GM18519 (cell line): Measurements from ENCODE around the gene PDZD4.

Experiments used
- ATAC-seq: cut with Tn5 transposase; IDR thresholded peaks from one replicate; pipeline ENCODE4 v1.9.1; 2021; ENCODE audit warnings: mild to moderate bottlenecking, moderate library complexity; ENCODE audit not compliant: unreplicated experiment, low FRiP score

PDZD4 gene

GRCh38 chrX:153792368-153792767 lies 38.0 kb downstream of the PDZD4 start:
- no peak for ATAC-seq

GRCh38 chrX:153791104-153791852 lies 39.1 kb downstream of the PDZD4 start:
- ATAC-seq, result no peak

- ATAC-seq, result no peak
Measured at GRCh38 chrX:153789654-153790053, 40.7 kb downstream of the PDZD4 start.

- ATAC-seq, result no peak
Measured at GRCh38 chrX:153786669-153787068, 43.7 kb downstream of the PDZD4 start.

- no peak for ATAC-seq
Measured at GRCh38 chrX:153784325-153784967, 45.9 kb downstream of the PDZD4 start.

- no peak for ATAC-seq
Measured at GRCh38 chrX:153783378-153784013, 46.8 kb downstream of the PDZD4 start.

GRCh38 chrX:153782871-153783270 lies 47.5 kb downstream of the PDZD4 start:
- ATAC-seq, result no peak

GRCh38 chrX:153782313-153782712 lies 48.0 kb downstream of the PDZD4 start:
- no peak for ATAC-seq

GRCh38 chrX:153781428-153782047 lies 48.8 kb downstream of the PDZD4 start:
- ATAC-seq, result no peak

- ATAC-seq, result no peak
Measured at GRCh38 chrX:153780678-153781427, 49.5 kb downstream of the PDZD4 start, which contains the start of gene SRPK3. Gene SRPK3 (plus strand): TSS chrX:153781041. CDS start chrX:153781087, 46 bp downstream.

- ATAC-seq, result no peak
Measured at GRCh38 chrX:153779891-153780677, 50.3 kb downstream of the PDZD4 start.

- no peak for ATAC-seq
Measured at GRCh38 chrX:153778684-153779101, 51.7 kb downstream of the PDZD4 start.

- no peak for ATAC-seq
Measured at GRCh38 chrX:153778181-153778580, 52.2 kb downstream of the PDZD4 start.

- ATAC-seq, result no peak
Measured at GRCh38 chrX:153777261-153778090, 52.9 kb downstream of the PDZD4 start.

- no peak for ATAC-seq
Measured at GRCh38 chrX:153776611-153777045, 53.7 kb downstream of the PDZD4 start.

GRCh38 chrX:153776120-153776599 lies 54.2 kb downstream of the PDZD4 start:
- no peak for ATAC-seq

- ATAC-seq, result no peak
Measured at GRCh38 chrX:153775293-153776119, 54.8 kb downstream of the PDZD4 start.
